H1 (cell line): ENCODE data around the gene MRM1. TPM values are rescaled to one million over a fixed set of nuclear protein-coding genes. Genes with fewer than 3 reads are reported as not detected.

Experiments
- CTCF ChIA-PET: fragments of 300-600 bp; sonication (Branson Sonifier 250); formaldehyde crosslinking; loops from one replicate; lab custom pipeline; 2021; ENCODE audit not compliant: partially characterized antibody; lab: Charles Lee
- POLR2A ChIA-PET: fragments of 300-600 bp; sonication (Branson Sonifier 250); formaldehyde crosslinking; loops from one replicate; lab custom pipeline; 2021; ENCODE audit warnings: inconsistent platforms; ENCODE audit not compliant: partially characterized antibody; lab: Charles Lee
- DNase-seq, 2 experiments: peaks; one replicate each; pipeline versions ENCODE4 v3.0.0 to v3.0.0-alpha.2; 2010 to 2022; ENCODE audit warnings: low spot score in 2 of 2, low read depth in 1 of 2, mixed read lengths in 1 of 2
- FAIRE-seq: peaks from 2 replicates; lab custom pipeline; 2011; peaks lifted over from hg19 to GRCh38; lab: Jason Lieb, UNC
- H2AFZ ChIP-seq: 2 replicates; pipeline ENCODE4 v1.8.1; 2012; ENCODE audit warnings: low read length, inconsistent platforms
- H2AK5ac ChIP-seq: 2 replicates; pipeline ENCODE4 v1.6.1; 2013; ENCODE audit warnings: low read depth, low read length
- H2BK120ac ChIP-seq: replicated peaks from 2 replicates; pipeline ENCODE3; 2013; ENCODE audit warnings: low read depth, low read length, inconsistent platforms
- H2BK12ac ChIP-seq: 2 replicates; pipeline ENCODE4 v1.6.1; 2013; ENCODE audit warnings: low read depth, low read length
- H2BK15ac ChIP-seq: 2 replicates; pipeline ENCODE4 v1.6.1; 2013; ENCODE audit warnings: low read length
- H2BK20ac ChIP-seq: 2 replicates; pipeline ENCODE4 v1.6.1; 2013; ENCODE audit warnings: low read length
- H2BK5ac ChIP-seq: 2 replicates; pipeline ENCODE4 v1.6.1; 2013; ENCODE audit warnings: low read depth, low read length
- H3K14ac ChIP-seq: 2 replicates; pipeline ENCODE4 v1.6.1; 2013; ENCODE audit warnings: inconsistent platforms; ENCODE audit not compliant: insufficient read length
- H3K18ac ChIP-seq: 2 replicates; pipeline ENCODE4 v1.6.1; 2013; ENCODE audit warnings: low read length; ENCODE audit errors: extremely low read depth
- H3K23ac ChIP-seq: 2 replicates; pipeline ENCODE4 v1.6.1; 2013; ENCODE audit warnings: inconsistent platforms; ENCODE audit not compliant: insufficient read length
- H3K23me2 ChIP-seq: 2 replicates; pipeline ENCODE4 v1.6.1; 2013; ENCODE audit warnings: low read depth, low read length
- H3K27ac ChIP-seq: 2 replicates; pipeline ENCODE4 v1.6.1; 2011; ENCODE audit warnings: low read depth, low read length, inconsistent platforms
- H3K27me3 ChIP-seq, 4 experiments: replicated peaks in 1 of 4; 1 replicate in 1 of 4; 2 replicates in 3 of 4; pipeline versions ENCODE4 v1.6.1 to v1.8.1; 2011 to 2013; ENCODE audit warnings: low read length in 3 of 4, mild to moderate bottlenecking in 3 of 4, inconsistent platforms in 2 of 4, mixed read lengths in 2 of 4, moderate library complexity in 1 of 4; ENCODE audit not compliant: control insufficient read depth in 3 of 4, insufficient read depth in 3 of 4; ENCODE audit errors: extremely low read depth in 1 of 4
- H3K36me3 ChIP-seq, 4 experiments: 2 replicates each; pipeline versions ENCODE4 v1.6.1 to v1.8.1; 2011 to 2013; ENCODE audit warnings: mild to moderate bottlenecking in 4 of 4, low read length in 3 of 4, moderate library complexity in 2 of 4, control low read depth in 1 of 4, inconsistent platforms in 1 of 4; ENCODE audit not compliant: insufficient read depth in 4 of 4, control insufficient read depth in 2 of 4
- H3K4ac ChIP-seq: replicated peaks from 2 replicates; pipeline ENCODE3; 2013; ENCODE audit warnings: low read length, low read depth, mixed read lengths, inconsistent platforms; ENCODE audit not compliant: insufficient read length
- H3K4me1 ChIP-seq, 4 experiments: replicated peaks in 1 of 4; 1 replicate in 1 of 4; 2 replicates in 3 of 4; pipeline versions ENCODE4 v1.6.1 to v1.8.1; 2011 to 2013; ENCODE audit warnings: low read length in 3 of 4, inconsistent platforms in 2 of 4, mixed read lengths in 1 of 4; ENCODE audit not compliant: insufficient read depth in 4 of 4, control insufficient read depth in 3 of 4
- H3K4me2 ChIP-seq, 2 experiments: 2 replicates each; pipeline versions ENCODE4 v1.6.1 to v1.8.1; 2011 to 2013; ENCODE audit warnings: low read depth in 2 of 2, low read length in 2 of 2, control low read depth in 1 of 2, inconsistent platforms in 1 of 2, mild to moderate bottlenecking in 1 of 2; ENCODE audit not compliant: insufficient read depth in 1 of 2
- H3K4me3 ChIP-seq, 4 experiments: fragments of 200-600, 300-600 bp in 1 of 4; sonication (generic), shearing (Covaris generic), sonication (Bioruptor Twin) in 1 of 4; 2 replicates each; pipeline versions ENCODE4 v1.5.1 to v1.8.1; 2011 to 2016; ENCODE audit warnings: low read length in 4 of 4, low read depth in 3 of 4, control low read depth in 2 of 4, inconsistent platforms in 2 of 4, mild to moderate bottlenecking in 2 of 4, mixed read lengths in 1 of 4, moderate library complexity in 1 of 4; ENCODE audit not compliant: insufficient read depth in 2 of 4; ENCODE audit errors: extremely low read depth in 1 of 4
- H3K56ac ChIP-seq: replicated peaks from 2 replicates; pipeline ENCODE3; 2013; ENCODE audit warnings: low read depth, mild to moderate bottlenecking, mixed read lengths, low read length, inconsistent platforms; ENCODE audit not compliant: insufficient read length
- H3K79me1 ChIP-seq: 2 replicates; pipeline ENCODE4 v1.6.1; 2013; ENCODE audit warnings: low read depth, low read length, control low read depth
- H3K79me2 ChIP-seq, 2 experiments: 2 replicates each; pipeline versions ENCODE4 v1.6.1 to v1.8.1; 2012 to 2013; ENCODE audit warnings: low read length in 2 of 2, mild to moderate bottlenecking in 2 of 2, inconsistent platforms in 1 of 2; ENCODE audit not compliant: insufficient read depth in 2 of 2, control insufficient read depth in 1 of 2
- H3K9ac ChIP-seq, 4 experiments: replicated peaks in 1 of 4; 1 replicate in 1 of 4; 2 replicates in 3 of 4; pipeline versions ENCODE4 v1.6.1 to v1.8.1; 2011 to 2013; ENCODE audit warnings: low read depth in 3 of 4, low read length in 3 of 4, control low read depth in 2 of 4, mild to moderate bottlenecking in 2 of 4, moderate library complexity in 2 of 4, inconsistent platforms in 1 of 4; ENCODE audit errors: extremely low read depth in 1 of 4
- H3K9me3 ChIP-seq, 2 experiments: 2 replicates each; pipeline versions ENCODE4 v1.6.1 to v1.8.1; 2012 to 2013; ENCODE audit warnings: mild to moderate bottlenecking in 2 of 2, moderate library complexity in 2 of 2, control low read depth in 1 of 2, inconsistent platforms in 1 of 2, low read depth in 1 of 2, low read length in 1 of 2, mixed read lengths in 1 of 2; ENCODE audit not compliant: insufficient read depth in 2 of 2
- H4K20me1 ChIP-seq, 2 experiments: replicated peaks in 1 of 2; 2 replicates each; pipeline versions ENCODE3 to v1.8.1; 2011 to 2013; ENCODE audit warnings: inconsistent platforms in 2 of 2, low read length in 2 of 2, mild to moderate bottlenecking in 1 of 2; ENCODE audit not compliant: insufficient read depth in 2 of 2, control insufficient read depth in 1 of 2
- H4K5ac ChIP-seq: 2 replicates; pipeline ENCODE4 v1.6.1; 2013; ENCODE audit warnings: low read length, low read depth, mixed read lengths, inconsistent platforms; ENCODE audit not compliant: insufficient read length
- H4K8ac ChIP-seq: 2 replicates; pipeline ENCODE4 v1.8.0; 2013; ENCODE audit warnings: mild to moderate bottlenecking, moderate library complexity, low read length, inconsistent platforms; ENCODE audit not compliant: insufficient read depth; ENCODE audit errors: extremely low read depth
- H4K91ac ChIP-seq: replicated peaks from 2 replicates; pipeline ENCODE3; 2013; ENCODE audit warnings: low read length, mixed read lengths, inconsistent platforms; ENCODE audit not compliant: insufficient read length
- CBX8 ChIP-seq: fragments of 300-800, 300-1000 bp; sonication (generic); IDR thresholded peaks from 2 replicates; pipeline ENCODE4 v1.7.1; 2016; ENCODE audit warnings: low read depth, low read length, borderline replicate concordance
- CTBP2 ChIP-seq: IDR thresholded peaks from 2 replicates; pipeline ENCODE4 v1.7.0; 2011; ENCODE audit warnings: borderline replicate concordance, mild to moderate bottlenecking, moderate library complexity, mixed read lengths, low read length; ENCODE audit not compliant: insufficient read depth, insufficient read length
- CTCF ChIP-seq, 3 experiments: IDR thresholded peaks; 1 replicate in 2 of 3; 2 replicates in 1 of 3; pipeline versions ENCODE4 v1.5.1 to v1.6.1; 2011; ENCODE audit warnings: low read length in 3 of 3, mild to moderate bottlenecking in 3 of 3, inconsistent platforms in 2 of 3, low read depth in 1 of 3, moderate library complexity in 1 of 3; ENCODE audit not compliant: insufficient read depth in 1 of 3; ENCODE audit errors: control extremely low read depth in 1 of 3
- EZH2 ChIP-seq: fragments of 200-600 bp; sonication (generic); IDR thresholded peaks from 2 replicates; pipeline ENCODE4 v1.7.1; 2012; ENCODE audit warnings: low read depth, mild to moderate bottlenecking, moderate library complexity, low read length, inconsistent platforms; ENCODE audit not compliant: severe bottlenecking
- GTF2F1 ChIP-seq: IDR thresholded peaks from 2 replicates; pipeline ENCODE4 v1.6.1; 2012; ENCODE audit warnings: low read depth, low read length, improper control_type of control experiment, borderline replicate concordance
- SIX5 ChIP-seq: IDR thresholded peaks from 2 replicates; pipeline ENCODE4 v1.6.1; 2011; ENCODE audit warnings: mild to moderate bottlenecking, low read depth, low read length
- SRF ChIP-seq: IDR thresholded peaks from 2 replicates; pipeline ENCODE4 v1.6.1; 2011; ENCODE audit warnings: mild to moderate bottlenecking, low read depth, low read length, moderate library complexity
- SUZ12 ChIP-seq: fragments of 200-600 bp; sonication (generic); IDR thresholded peaks from 2 replicates; pipeline ENCODE4 v1.6.1; 2012; ENCODE audit warnings: mild to moderate bottlenecking, inconsistent platforms, low read length, moderate library complexity, mixed read lengths
- WGBS, 2 experiments: shearing (Covaris generic) in 1 of 2; methylation state at CpG; one replicate each; pipeline versions ENCODE4 v1.1.6 to v1.1.7; 2013 to 2015; ENCODE audit warnings: low lambda C conversion rate in 2 of 2, mixed read lengths in 2 of 2, inconsistent platforms in 1 of 2, low coverage in 1 of 2, missing lambda C conversion rate in 1 of 2; ENCODE audit not compliant: insufficient replicate concordance in 2 of 2, insufficient coverage in 1 of 2, insufficient read length in 1 of 2; ENCODE audit errors: extremely low coverage in 1 of 2, missing lambda C conversion rate in 1 of 2; 5-methylcytosine and 5-hydroxymethylcytosine counted together
- polyA plus RNA-seq, 7 experiments: library from polyadenylated mRNA; depleted of rRNA in 3 of 7; stranded (reverse) in 5 of 7; unstranded in 2 of 7; fragments of >200 nt in 5 of 7; fragments of 200-250 nt in 2 of 7; gene quantifications; 1 replicate in 5 of 7; 2 replicates in 1 of 7; 4 replicates in 1 of 7; pipeline versions ENCODE4 v1.2.1 to v1.2.3, GENCODE V29; 2011 to 2013; ENCODE audit warnings: missing spikeins in 2 of 7, mixed read lengths in 2 of 7
- total RNA-seq: library from RNA; stranded (reverse); fragmentation: NEBNext Ultra II Directional; extraction: Animal tissue kit (Norgen Biotek cat#: 25700); gene quantifications from 2 replicates; pipeline ENCODE4 v1.2.1, GENCODE V29; 2021

The MRM1 gene
- total and polyA plus RNA-seq, 2 of the 8 experiments (the other 6 are each of a cell fraction or from before 2014, with no cell fraction given): 9.9 to 11.2 TPM

GRCh38 chr17:36611345-36612072, 10.1 kb downstream of the MRM1 start:
- Histone ChIP-seq H3K56ac (no peak overlapping the region), H3K18ac (no peak overlapping the region), H3K79me2 (0 out of 4 replicates have a peak, but pooled peaks cover 0 to 2% of the 10 kb centered on the region in 2 experiments), H3K27ac (no peak overlapping the region), H3K4ac (no peak overlapping the region), H3K27me3 (no peaks in the 10 kb centered on the region), H4K5ac (no peak overlapping the region), H3K9ac (no peak overlapping the region), H3K23me2 (no peaks in the 10 kb centered on the region), H3K79me1 (no peaks in the 10 kb centered on the region; the same call in 1 of the 2 replicates), H2BK15ac (no peak overlapping the region), H3K14ac (no peak overlapping the region), H2BK5ac (no peak overlapping the region), H4K91ac (no peak overlapping the region), H2BK12ac (no peak overlapping the region), H4K20me1 (peaks cover 2 to 3% of the 10 kb centered on the region in 2 experiments), H2AFZ (no peak overlapping the region), H3K9me3 (no peaks in the 10 kb centered on the region), H3K23ac (no peak overlapping the region), H4K8ac (no peak overlapping the region), H3K4me1 (peaks cover 9 to 20% (median 16%) of the 10 kb centered on the region in 4 experiments), H3K4me2 (no peak overlapping the region), H2BK20ac (no peak overlapping the region), H2AK5ac (no peak overlapping the region), H2BK120ac (no peak overlapping the region), H3K4me3 (no peak overlapping the region), H3K36me3 (0 out of 8 replicates have a peak, but pooled peaks cover 0 to 3% (median 0%) of the 10 kb centered on the region in 4 experiments)
- 93% methylated on average over 9 of the region's 9 CpGs; no CpG with 5 or more reads in 1 of the 2 experiments for WGBS, 2 experiments
- ChIA-PET CTCF (interaction anchor here (1.2 to 9.9 kb wide), 9 partner anchors 9 to 628 kb away, joined by 3 to 122 read pairs (median 4); partner anchors contain the start of gene MRM1), POLR2A (interaction anchor here (0.7 to 6.3 kb wide), 3 partner anchors 11 to 67 kb away, joined by 3 to 50 read pairs (median 3); partner anchors contain the start of genes GGNBP2 and MRM1)
- TF ChIP-seq SUZ12: no peak
- TF ChIP-seq CBX8: no peak
- no peak for TF ChIP-seq CTBP2
- no peak for TF ChIP-seq EZH2
- TF ChIP-seq SIX5: no peak
- TF ChIP-seq SRF: no peak
- TF ChIP-seq GTF2F1: no peak
- no peak for TF ChIP-seq CTCF (IDR thresholded peaks at IDR 0.05; ENCODE audit: control extremely low read depth in 1 of 3, insufficient read depth in 1 of 3, low read depth in 1 of 3, low read length in 3 of 3)
- no peak for FAIRE-seq
- DNase-seq: no peak
